ENCODE results near the gene CDH24. TPM values are rescaled to one million over a fixed set of nuclear protein-coding genes. Genes with fewer than 3 reads are reported as not detected.

Gene CDH24
- total and polyA plus RNA-seq, 2 donors (not counting 1 experiment from before 2014, with no cell fraction given), result 0.96 to 1.0 TPM

DNA sequence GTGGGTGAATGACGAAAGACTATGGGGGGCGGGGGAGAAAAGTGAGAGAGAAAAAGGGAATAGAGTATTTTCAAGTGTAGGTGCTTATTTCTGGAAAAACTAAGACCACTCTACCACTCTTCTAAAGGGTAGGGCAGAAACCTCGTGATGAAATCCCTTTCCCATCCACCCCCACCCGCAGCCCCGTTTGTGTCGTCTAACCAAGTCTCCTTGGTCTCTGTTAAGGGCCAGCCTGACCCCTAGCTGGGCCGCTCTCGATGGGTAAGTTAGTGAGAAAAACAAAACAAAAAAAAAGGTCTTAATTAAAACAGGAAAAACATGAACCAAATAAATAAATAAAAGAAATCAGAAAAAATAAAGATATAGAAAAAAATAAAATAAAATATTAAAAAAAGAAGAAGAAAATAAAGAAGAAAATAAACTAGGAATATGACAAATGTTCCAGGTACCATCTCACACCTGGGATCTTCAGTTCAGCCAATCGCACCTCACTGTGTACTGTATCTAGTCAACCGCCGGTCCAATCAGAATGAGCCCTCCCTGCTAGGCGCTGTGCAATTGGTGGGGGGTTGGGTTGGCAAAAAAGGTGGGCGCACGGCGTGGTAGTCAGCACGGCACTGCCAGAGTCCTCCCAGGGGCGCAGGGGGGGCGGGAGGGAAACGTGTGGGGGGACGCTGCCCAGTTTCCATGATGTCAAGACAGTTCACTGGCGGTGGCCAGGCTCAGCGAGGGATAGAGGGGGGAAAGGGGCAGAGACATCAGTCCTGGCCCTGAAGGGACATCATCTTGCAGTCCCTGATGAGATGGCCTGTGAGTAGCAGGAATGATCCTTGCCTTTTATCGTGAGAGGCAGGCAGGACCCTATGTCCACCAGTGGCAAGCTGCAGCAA lies 9.8 kb upstream of the CDH24 start:
- 100% methylated on average over 12 of the region's 23 CpGs for WGBS (ENCODE audit: insufficient coverage)
- H3K36me3 ChIP-seq (replicated peaks in 1 of 2; ENCODE audit: control extremely low read depth in 1 of 2, control insufficient read depth in 1 of 2, extremely low read depth in 1 of 2, insufficient read depth in 2 of 2, low read length in 1 of 2), result peaks cover 8 to 73% of the 10 kb centered on the region in 2 experiments

More for the DNA sequence above, 9.8 kb upstream of the CDH24 start:
- H2AFZ ChIP-seq (ENCODE audit: insufficient read depth, low read depth, low read length, poor library complexity, severe bottlenecking), result no peak overlapping the region
- H3K27me3 Mint-ChIP-seq, result no peaks in the 10 kb centered on the region
- CTCF ChIA-PET, result interaction anchor here (1.9 to 19.1 kb wide), 4 partner anchors 11 to 81 kb away, joined by 5 to 1134 read pairs (median 23); partner anchors contain the start of gene AJUBA
- H3K9me3 Mint-ChIP-seq (ENCODE audit: insufficient read depth), result no peaks in the 10 kb centered on the region
- peaks cover 49% of the 10 kb centered on the region for H3K79me2 ChIP-seq (ENCODE audit: control insufficient read depth, insufficient read depth, low read length)
- no peak overlapping the region for H3K4me3 Mint-ChIP-seq
- peaks cover 32% of the 10 kb centered on the region for H3K4me1 Mint-ChIP-seq
- H3K4me1 ChIP-seq (ENCODE audit: control insufficient read depth in 2 of 2, insufficient read depth in 2 of 2, low read length in 2 of 2), result peaks cover 20 to 39% of the 10 kb centered on the region in 2 donors
- H4K20me1 ChIP-seq (ENCODE audit: control insufficient read depth, insufficient read depth, low read length, poor library complexity, severe bottlenecking), result peaks cover 64% of the 10 kb centered on the region
- no peak overlapping the region for H3K27ac ChIP-seq (ENCODE audit: low read length in 2 of 2)
- no peaks in the 10 kb centered on the region for H3K27me3 ChIP-seq (replicated peaks in 1 of 4; ENCODE audit: control extremely low read depth in 1 of 4, control insufficient read depth in 3 of 4, insufficient read depth in 4 of 4, low read length in 3 of 4)
- intact Hi-C loops (cut with micrococcal nuclease), result no loop called here
- no peak overlapping the region for H3K9ac ChIP-seq (ENCODE audit: low read length)
- POLR2A ChIA-PET, result no interaction called here
- ATAC-seq (ENCODE audit: low read depth) (no peak), DNase-seq (no peak)
- H3K4me3 ChIP-seq (ENCODE audit: control extremely low read depth in 1 of 5, extremely low read depth in 1 of 5, insufficient read depth in 1 of 5, low read depth in 2 of 5, low read length in 4 of 5), result no peak overlapping the region
- no peaks in the 10 kb centered on the region for H3K9me3 ChIP-seq (ENCODE audit: control extremely low read depth in 1 of 3, control insufficient read depth in 2 of 3, insufficient read depth in 1 of 3, low read length in 2 of 3)
- H3K4me2 ChIP-seq (replicated peaks; ENCODE audit: low read depth, low read length, poor library complexity, severe bottlenecking), result no peak overlapping the region
- TF ChIP-seq, protein P1, sequence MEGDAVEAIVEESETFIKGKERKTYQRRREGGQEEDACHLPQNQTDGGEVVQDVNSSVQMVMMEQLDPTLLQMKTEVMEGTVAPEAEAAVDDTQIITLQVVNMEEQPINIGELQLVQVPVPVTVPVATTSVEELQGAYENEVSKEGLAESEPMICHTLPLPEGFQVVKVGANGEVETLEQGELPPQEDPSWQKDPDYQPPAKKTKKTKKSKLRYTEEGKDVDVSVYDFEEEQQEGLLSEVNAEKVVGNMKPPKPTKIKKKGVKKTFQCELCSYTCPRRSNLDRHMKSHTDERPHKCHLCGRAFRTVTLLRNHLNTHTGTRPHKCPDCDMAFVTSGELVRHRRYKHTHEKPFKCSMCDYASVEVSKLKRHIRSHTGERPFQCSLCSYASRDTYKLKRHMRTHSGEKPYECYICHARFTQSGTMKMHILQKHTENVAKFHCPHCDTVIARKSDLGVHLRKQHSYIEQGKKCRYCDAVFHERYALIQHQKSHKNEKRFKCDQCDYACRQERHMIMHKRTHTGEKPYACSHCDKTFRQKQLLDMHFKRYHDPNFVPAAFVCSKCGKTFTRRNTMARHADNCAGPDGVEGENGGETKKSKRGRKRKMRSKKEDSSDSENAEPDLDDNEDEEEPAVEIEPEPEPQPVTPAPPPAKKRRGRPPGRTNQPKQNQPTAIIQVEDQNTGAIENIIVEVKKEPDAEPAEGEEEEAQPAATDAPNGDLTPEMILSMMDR (IDR thresholded peaks at IDR 0.05), result no peak
- TF ChIP-seq EZH2 (IDR thresholded peaks at IDR 0.05; ENCODE audit: borderline replicate concordance, insufficient read depth, low read depth, low read length, poor library complexity, severe bottlenecking), result no peak
- no peak overlapping the region for H3K27ac Mint-ChIP-seq

Measured in B cell (primary cell).